Measurements from ENCODE around the gene GPR84.
A peak's percentile ranks its signal among the peaks of the same experiment; 100 is the strongest.

Gene GPR84

DNA sequence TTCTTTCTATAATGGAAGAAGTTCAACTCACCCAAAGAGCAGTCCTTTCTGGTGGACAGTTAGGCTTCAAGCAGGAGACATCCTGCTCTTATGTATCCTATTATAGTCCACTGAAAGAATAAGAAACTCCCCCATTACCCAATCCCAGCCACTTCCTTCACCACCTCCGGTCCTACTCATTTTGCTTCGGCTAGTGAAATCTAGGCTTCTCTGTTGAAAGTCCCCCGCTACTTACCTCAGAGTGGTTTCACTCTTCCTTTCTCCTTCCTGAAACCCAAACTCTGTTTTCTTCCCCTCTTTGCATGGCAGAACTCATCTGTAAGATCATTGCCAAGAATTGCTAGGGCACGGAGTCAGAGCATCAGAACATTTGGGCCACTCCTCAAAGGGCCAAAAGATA lies at the start of gene GPR84:
Gene GPR84, minus strand, starts transcription at position 74 of the 400 bp plus-strand sequence. CDS start 635 bp downstream, outside the sequence.
- Histone ChIP-seq H3K36me3 (ENCODE audit: control insufficient read depth, insufficient read depth, low read length) (no peaks in the 10 kb centered on the region), H3K9ac (ENCODE audit: low read length) (no peak within 1 kb of the TSS), H3K4me1 (ENCODE audit: control insufficient read depth, insufficient read depth, low read length) (peaks cover 21% of the 10 kb centered on the region), H3K27me3 (ENCODE audit: control insufficient read depth, insufficient read depth, low read length) (peaks cover 14% of the 10 kb centered on the region), H3K9me3 (ENCODE audit: control insufficient read depth, low read length) (no peaks in the 10 kb centered on the region), H3K4me3 (ENCODE audit: low read length) (no peak within 1 kb of the TSS)

DNA sequence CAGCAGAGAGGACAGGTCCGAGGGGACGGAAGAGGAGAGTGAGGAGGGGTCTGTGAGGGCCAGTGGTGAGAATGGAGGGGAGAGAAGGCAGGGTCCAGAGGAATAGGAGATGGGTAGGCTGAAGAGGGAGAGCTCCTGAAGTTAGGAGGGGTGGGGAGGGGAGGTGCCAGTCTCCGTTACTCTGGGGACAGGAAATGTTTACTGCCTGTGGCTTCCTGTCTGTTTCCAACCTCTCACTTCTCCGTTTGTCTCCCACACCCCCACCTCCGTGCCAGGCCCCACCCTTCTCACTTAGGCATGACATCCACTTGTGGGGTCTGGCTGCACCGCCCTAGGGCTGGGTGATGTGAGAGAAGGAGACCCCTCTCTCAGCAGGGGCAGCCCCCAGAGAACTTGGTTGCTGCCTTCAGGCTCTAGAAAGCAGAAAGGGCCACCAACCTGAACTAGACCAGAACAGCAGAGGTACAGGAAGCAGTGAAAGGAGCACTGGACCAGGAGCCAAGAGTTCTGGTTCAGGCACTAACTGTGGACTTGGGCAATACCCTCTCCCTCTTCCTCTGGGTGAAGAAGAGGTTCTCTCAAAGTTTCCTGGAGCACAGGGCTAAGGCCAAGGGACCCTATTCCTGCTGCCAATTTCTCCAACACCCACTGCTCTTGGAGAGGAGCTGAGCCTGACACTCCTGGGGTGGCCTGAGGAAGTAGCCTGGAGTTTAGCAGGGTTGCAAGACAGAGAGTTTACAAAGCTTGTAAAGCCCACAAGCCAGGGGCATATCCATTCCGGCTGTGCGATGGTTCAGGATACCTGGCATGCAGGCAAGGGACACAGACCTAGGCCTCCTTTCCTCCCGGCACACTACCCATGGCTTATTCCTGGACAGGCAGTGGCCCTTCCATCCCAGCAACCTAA lies 49.3 kb upstream of the GPR84 start:
- Histone ChIP-seq H3K27me3 (ENCODE audit: control insufficient read depth, insufficient read depth, low read length) (peaks cover 9% of the 10 kb centered on the region), H3K36me3 (ENCODE audit: control insufficient read depth, insufficient read depth, low read length) (no peaks in the 10 kb centered on the region), H3K4me1 (ENCODE audit: control insufficient read depth, insufficient read depth, low read length) (peaks cover 21% of the 10 kb centered on the region), H3K9ac (ENCODE audit: low read length) (peak overlapping the region; percentile 37), H3K4me3 (ENCODE audit: low read length) (no peak overlapping the region), H3K9me3 (ENCODE audit: control insufficient read depth, low read length) (no peaks in the 10 kb centered on the region)

DNA sequence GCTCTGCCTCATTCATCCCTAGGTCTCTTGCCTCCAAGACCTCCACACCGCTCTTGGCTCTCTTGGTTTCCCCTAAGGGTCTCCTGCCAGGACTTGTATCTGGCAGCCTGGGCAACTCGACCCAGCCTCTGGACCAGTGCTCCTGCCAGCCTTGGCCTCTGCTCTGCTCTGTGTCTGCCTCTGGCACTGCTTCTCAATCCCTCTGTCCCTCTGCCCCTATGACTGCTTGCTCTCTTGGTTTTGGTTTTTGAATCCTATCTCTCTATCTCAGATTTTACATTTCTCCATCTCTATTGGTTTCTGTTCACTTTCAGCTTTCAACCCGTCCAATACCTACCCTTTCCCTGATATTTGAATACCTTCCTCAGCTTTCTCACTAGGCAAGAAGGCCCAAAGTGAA lies 48.5 kb upstream of the GPR84 start:
- no peak overlapping the region for H3K4me3 ChIP-seq (ENCODE audit: low read length)
- peaks cover 21% of the 10 kb centered on the region for H3K4me1 ChIP-seq (ENCODE audit: control insufficient read depth, insufficient read depth, low read length)

DNA sequence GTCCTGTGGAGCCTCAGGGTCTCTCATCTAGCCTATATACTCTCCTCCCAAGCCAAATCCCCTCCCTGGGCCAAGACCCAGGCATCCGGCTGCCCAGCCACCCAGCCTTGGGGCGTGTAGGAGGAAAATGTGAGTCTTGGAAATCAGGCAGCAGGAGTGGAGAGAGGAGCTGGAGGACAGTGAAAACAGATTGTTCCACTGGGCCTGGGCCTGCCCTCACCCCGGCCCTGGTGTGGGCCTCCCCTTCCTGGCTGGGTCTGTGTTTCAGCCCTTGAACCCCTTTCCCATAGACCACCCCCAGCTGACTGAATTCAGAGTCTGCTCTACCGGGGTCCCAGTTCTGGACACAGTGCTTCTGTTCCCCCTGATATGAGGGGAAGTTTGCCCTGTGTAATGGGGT lies 48.1 kb upstream of the GPR84 start:
- Histone ChIP-seq H3K9me3 (ENCODE audit: control insufficient read depth, low read length) (no peaks in the 10 kb centered on the region), H3K4me1 (ENCODE audit: control insufficient read depth, insufficient read depth, low read length) (peaks cover 21% of the 10 kb centered on the region), H3K27me3 (ENCODE audit: control insufficient read depth, insufficient read depth, low read length) (no peaks in the 10 kb centered on the region), H3K9ac (ENCODE audit: low read length) (no peak overlapping the region), H3K4me3 (ENCODE audit: low read length) (no peak overlapping the region), H3K36me3 (ENCODE audit: control insufficient read depth, insufficient read depth, low read length) (no peaks in the 10 kb centered on the region)

More for the DNA sequence above, 48.5 kb upstream of the GPR84 start:
- Histone ChIP-seq H3K27me3 (ENCODE audit: control insufficient read depth, insufficient read depth, low read length) (peaks cover 3% of the 10 kb centered on the region), H3K9me3 (ENCODE audit: control insufficient read depth, low read length) (no peaks in the 10 kb centered on the region), H3K9ac (ENCODE audit: low read length) (no peak overlapping the region), H3K36me3 (ENCODE audit: control insufficient read depth, insufficient read depth, low read length) (no peaks in the 10 kb centered on the region)

DNA sequence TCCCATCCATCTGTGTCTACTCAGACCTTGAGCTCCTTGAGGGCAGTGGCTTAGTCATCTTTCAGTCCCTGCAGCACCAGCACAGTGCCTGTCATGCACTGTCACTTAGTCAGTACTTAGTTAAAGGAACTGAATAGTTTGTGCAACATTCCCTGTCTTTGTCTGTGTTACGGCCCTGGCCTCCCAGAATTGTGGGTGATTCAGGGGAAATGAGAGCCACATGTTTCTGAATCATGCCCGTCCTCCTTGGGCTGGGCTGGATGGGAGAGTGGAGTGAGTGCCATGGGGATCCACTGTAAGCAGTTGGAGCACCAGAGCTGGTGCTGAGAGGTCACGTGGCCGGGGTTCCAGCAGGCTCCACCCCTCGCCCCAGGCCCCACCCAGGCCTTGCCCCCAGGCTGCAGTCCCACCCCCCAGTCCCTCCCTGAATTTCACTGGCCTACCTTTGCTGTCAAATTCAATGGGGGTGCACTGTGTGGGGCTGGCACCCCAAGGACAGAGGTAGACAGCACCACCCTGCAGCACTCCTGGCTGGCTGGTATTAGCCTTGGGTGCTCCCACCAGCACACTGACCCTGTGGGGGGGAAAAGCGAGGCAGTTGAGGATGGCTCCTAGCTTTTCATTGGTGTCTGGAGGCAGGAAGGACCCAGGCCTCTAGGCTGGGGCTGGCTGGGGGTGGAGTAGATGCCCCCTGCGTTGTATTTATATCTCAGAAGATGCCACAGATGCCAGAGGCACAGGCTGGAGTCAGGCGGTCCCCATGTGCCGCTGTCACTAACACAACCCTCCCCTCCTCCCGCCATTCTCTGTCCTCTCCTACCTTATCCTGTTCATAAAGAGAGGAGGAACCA lies 47.3 kb upstream of the GPR84 start:
- H3K36me3 ChIP-seq (ENCODE audit: control insufficient read depth, insufficient read depth, low read length), result no peaks in the 10 kb centered on the region
- H3K4me1 ChIP-seq (ENCODE audit: control insufficient read depth, insufficient read depth, low read length), result peaks cover 21% of the 10 kb centered on the region
- H3K9ac ChIP-seq (ENCODE audit: low read length), result no peak overlapping the region
- no peaks in the 10 kb centered on the region for H3K9me3 ChIP-seq (ENCODE audit: control insufficient read depth, low read length)
- no peak overlapping the region for H3K4me3 ChIP-seq (ENCODE audit: low read length)
- no peaks in the 10 kb centered on the region for H3K27me3 ChIP-seq (ENCODE audit: control insufficient read depth, insufficient read depth, low read length)

DNA sequence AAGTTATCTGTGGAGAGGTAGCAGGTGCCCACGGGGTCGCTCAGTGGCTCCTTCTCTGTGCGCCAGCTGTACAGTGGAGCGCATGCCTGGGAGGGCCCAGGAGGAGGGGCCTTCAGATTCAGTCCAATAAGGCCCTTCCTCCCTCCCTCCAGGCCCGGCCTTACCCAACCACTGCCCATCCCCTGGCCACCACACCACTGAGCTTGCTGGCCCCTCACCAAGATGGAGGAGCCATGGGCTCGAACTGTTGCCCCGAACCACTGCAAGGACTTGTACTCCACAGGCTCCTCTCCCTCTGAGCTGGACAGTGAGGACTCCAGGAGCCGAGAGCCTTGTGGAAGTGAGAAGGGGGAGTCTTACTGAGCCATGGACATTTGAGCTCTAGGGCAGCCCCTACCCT lies 45.0 kb upstream of the GPR84 start:
- no peaks in the 10 kb centered on the region for H3K27me3 ChIP-seq (ENCODE audit: control insufficient read depth, insufficient read depth, low read length)
- no peak overlapping the region for H3K9ac ChIP-seq (ENCODE audit: low read length)
- H3K4me3 ChIP-seq (ENCODE audit: low read length), result no peak overlapping the region
- H3K36me3 ChIP-seq (ENCODE audit: control insufficient read depth, insufficient read depth, low read length), result no peaks in the 10 kb centered on the region
- peaks cover 14% of the 10 kb centered on the region for H3K4me1 ChIP-seq (ENCODE audit: control insufficient read depth, insufficient read depth, low read length)
- H3K9me3 ChIP-seq (ENCODE audit: control insufficient read depth, low read length), result no peaks in the 10 kb centered on the region

DNA sequence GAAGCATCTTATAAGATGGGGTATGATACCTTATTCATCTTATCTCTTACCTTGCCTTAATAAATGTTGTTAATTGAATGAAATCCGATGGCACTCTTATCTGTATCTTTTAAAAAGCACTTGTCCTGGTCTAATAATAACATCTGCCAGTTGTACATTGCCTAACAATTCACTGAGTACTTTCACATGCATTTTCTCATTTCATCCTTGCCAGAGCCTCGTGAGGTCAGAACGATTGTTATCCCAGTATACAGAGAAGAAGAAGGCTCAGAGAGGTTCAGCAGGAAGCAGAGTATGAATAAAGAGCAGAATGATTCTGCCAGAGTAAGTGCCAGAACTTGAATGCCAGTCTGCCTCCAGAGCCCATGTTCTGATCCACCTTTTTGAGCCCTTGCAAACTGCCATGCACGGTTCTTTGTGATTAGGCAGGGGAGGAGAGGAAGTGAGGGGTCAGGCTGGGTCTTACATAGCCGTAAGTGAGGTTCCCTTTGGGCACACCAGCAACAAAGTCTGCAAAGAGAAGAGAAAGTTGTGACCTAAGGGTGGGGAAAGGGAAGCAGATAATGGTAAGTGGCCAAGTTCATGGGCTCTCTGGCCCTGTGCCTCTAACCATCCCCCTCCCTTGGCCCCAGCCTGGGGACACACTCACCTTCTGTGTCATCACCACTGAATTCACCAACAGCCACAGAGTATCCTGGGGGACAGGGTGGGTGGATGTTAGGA lies 43.1 kb upstream of the GPR84 start:
- H3K9me3 ChIP-seq (ENCODE audit: control insufficient read depth, low read length), result no peaks in the 10 kb centered on the region
- no peaks in the 10 kb centered on the region for H3K36me3 ChIP-seq (ENCODE audit: control insufficient read depth, insufficient read depth, low read length)
- H3K4me1 ChIP-seq (ENCODE audit: control insufficient read depth, insufficient read depth, low read length), result peaks cover 7% of the 10 kb centered on the region
- no peak overlapping the region for H3K4me3 ChIP-seq (ENCODE audit: low read length)
- H3K27me3 ChIP-seq (ENCODE audit: control insufficient read depth, insufficient read depth, low read length), result no peaks in the 10 kb centered on the region
- no peak overlapping the region for H3K9ac ChIP-seq (ENCODE audit: low read length)

DNA sequence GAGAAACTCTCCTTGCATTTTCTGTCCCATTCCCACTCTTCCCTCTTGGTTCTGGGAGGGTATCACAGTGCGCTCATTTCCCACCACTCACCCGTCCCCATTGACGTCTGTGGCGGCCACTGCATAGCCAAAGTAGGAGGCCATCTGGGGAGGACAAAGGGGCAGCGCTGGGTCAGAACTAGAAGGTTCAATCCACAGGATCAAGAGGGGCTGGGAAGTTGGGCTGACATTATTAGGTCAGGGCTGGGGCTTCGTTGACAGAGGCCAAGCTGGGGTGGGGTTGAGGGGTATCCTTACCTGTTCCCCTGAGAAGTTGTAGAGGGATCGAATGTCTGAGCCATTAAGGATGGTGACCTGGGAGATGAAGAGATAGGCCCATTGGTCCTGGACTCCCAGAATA lies 41.3 kb upstream of the GPR84 start:
- no peak overlapping the region for H3K4me3 ChIP-seq (ENCODE audit: low read length)
- H3K27me3 ChIP-seq (ENCODE audit: control insufficient read depth, insufficient read depth, low read length), result no peaks in the 10 kb centered on the region
- no peak overlapping the region for H3K9ac ChIP-seq (ENCODE audit: low read length)
- H3K36me3 ChIP-seq (ENCODE audit: control insufficient read depth, insufficient read depth, low read length), result no peaks in the 10 kb centered on the region
- no peaks in the 10 kb centered on the region for H3K9me3 ChIP-seq (ENCODE audit: control insufficient read depth, low read length)
- no peaks in the 10 kb centered on the region for H3K4me1 ChIP-seq (ENCODE audit: control insufficient read depth, insufficient read depth, low read length)

DNA sequence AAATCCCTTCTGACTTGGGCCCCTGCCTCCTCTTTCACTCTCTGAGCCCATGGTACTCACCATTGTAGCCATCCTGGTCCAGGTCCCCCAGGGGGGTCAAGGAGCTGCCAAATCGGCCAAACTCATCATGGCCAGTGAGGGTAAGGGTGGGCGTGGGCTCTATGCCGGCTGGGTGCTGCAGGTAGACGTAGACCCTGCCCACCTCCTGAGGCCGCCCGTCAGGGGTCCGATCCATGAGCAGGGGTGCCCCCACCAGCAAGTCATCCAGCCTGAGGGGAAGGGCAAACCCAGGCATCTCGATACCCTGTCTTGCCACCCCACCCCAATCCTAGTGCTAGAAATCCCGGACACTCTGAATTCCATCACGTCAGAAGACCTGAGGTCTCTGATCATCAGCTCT lies 40.8 kb upstream of the GPR84 start:
- no peaks in the 10 kb centered on the region for H3K36me3 ChIP-seq (ENCODE audit: control insufficient read depth, insufficient read depth, low read length)
- H3K27me3 ChIP-seq (ENCODE audit: control insufficient read depth, insufficient read depth, low read length), result no peaks in the 10 kb centered on the region
- no peak overlapping the region for H3K4me3 ChIP-seq (ENCODE audit: low read length)
- H3K9ac ChIP-seq (ENCODE audit: low read length), result no peak overlapping the region
- no peaks in the 10 kb centered on the region for H3K4me1 ChIP-seq (ENCODE audit: control insufficient read depth, insufficient read depth, low read length)
- H3K9me3 ChIP-seq (ENCODE audit: control insufficient read depth, low read length), result no peaks in the 10 kb centered on the region

DNA sequence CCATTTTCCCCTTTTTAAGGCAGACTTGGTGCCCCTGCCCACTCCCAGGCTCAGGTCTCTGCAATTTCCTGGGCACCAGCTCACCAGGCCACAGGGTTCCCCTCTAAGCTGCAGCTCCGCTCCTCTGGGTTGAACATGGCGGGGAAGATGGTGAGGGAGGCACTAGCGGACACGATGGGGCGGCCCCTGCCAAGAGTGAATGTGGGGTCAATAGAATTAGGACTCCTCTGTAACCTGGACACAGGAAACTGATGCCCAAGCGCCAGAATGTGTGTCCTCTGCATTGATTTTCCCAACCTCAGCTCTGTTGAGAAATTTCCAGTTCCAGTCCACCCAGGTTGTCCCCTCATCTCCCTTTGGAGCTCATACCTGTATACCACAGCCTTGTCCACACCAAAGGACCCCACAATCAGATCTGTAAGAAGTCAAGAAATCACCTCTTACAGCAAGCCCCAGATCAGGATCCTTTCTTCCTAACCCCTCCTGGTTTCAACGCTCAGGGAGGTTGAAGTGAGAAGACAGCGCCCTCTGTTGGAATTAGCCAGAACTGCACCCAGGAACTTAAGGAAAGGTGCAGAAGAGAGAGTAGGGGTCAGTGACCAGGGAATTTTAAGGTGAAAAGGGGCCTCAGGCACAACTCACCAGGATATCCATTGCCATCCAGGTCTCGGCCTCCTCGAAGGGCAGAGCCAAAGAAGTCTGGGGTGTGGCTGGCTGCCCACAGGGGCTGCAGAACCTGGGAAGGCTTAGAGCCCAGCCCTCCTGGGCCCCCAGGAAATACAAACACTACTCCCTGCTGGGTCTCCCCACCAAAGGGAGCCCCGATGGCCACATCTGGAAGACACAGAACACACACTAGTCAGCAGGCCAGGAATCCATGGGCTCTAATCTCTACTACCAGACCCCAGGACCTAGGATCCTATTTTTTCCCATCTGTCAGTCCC lies 40.0 kb upstream of the GPR84 start:
- Histone ChIP-seq H3K4me3 (ENCODE audit: low read length) (no peak overlapping the region), H3K36me3 (ENCODE audit: control insufficient read depth, insufficient read depth, low read length) (no peaks in the 10 kb centered on the region), H3K9ac (ENCODE audit: low read length) (no peak overlapping the region), H3K4me1 (ENCODE audit: control insufficient read depth, insufficient read depth, low read length) (no peaks in the 10 kb centered on the region), H3K9me3 (ENCODE audit: control insufficient read depth, low read length) (no peaks in the 10 kb centered on the region), H3K27me3 (ENCODE audit: control insufficient read depth, insufficient read depth, low read length) (no peaks in the 10 kb centered on the region)

DNA sequence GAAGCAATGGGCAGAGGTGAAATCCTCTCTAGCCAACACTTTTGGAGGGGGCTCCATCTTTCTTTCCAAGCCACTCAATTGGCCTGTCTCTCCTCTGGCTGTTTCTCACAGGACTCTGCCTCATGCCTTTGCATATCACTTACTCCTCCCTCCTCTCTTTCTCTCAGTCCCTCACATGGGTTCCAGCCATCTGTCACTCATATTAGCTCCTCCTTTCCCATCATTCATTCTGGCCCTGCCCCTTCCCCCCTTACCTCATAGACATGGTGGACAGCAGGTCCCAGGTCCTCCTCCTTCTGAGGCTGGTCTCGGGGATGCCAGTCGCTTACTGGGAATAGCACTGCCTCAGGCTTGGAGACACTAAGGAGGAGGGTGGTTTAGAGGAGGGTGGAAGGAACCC lies 36.8 kb upstream of the GPR84 start:
- no peaks in the 10 kb centered on the region for H3K27me3 ChIP-seq (ENCODE audit: control insufficient read depth, insufficient read depth, low read length)
- no peak overlapping the region for H3K9ac ChIP-seq (ENCODE audit: low read length)
- no peak overlapping the region for H3K4me3 ChIP-seq (ENCODE audit: low read length)
- no peaks in the 10 kb centered on the region for H3K4me1 ChIP-seq (ENCODE audit: control insufficient read depth, insufficient read depth, low read length)
- H3K36me3 ChIP-seq (ENCODE audit: control insufficient read depth, insufficient read depth, low read length), result no peaks in the 10 kb centered on the region
- no peaks in the 10 kb centered on the region for H3K9me3 ChIP-seq (ENCODE audit: control insufficient read depth, low read length)

Measured in mucosa of stomach (tissue), 1 donor.